ACC112 (cell line): ENCODE data around the gene BAZ1B.

Experiments used
- H2AFZ ChIP-seq: fragments of 200-600 bp; sonication (generic); one replicate; pipeline ENCODE4 v1.6.0; 2017; ENCODE audit warnings: antibody characterized with exemption, low read length; ENCODE audit not compliant: unreplicated experiment
- H3K27ac ChIP-seq: fragments of 200-600 bp; sonication (generic); 2 replicates; pipeline ENCODE4 v1.5.1; 2014; ENCODE audit warnings: low read depth, mild to moderate bottlenecking, antibody characterized with exemption, low read length, moderate library complexity
- H3K27me3 ChIP-seq: fragments of 200-600 bp; sonication (generic); 2 replicates; pipeline ENCODE4 v1.6.1; 2014; ENCODE audit warnings: mild to moderate bottlenecking, antibody characterized with exemption, low read length, moderate library complexity, mixed read lengths; ENCODE audit not compliant: insufficient read depth
- H3K36me3 ChIP-seq: fragments of 200-600 bp; sonication (generic); 2 replicates; pipeline ENCODE4 v1.6.1; 2016; ENCODE audit warnings: mild to moderate bottlenecking, antibody characterized with exemption, low read length, moderate library complexity, mixed read lengths; ENCODE audit not compliant: insufficient read depth
- H3K4me1 ChIP-seq: fragments of 200-600 bp; sonication (generic); one replicate; pipeline ENCODE4 v1.6.1; 2016; ENCODE audit warnings: low read length, mixed read lengths; ENCODE audit not compliant: insufficient read depth, unreplicated experiment, control insufficient read depth
- H3K4me3 ChIP-seq: fragments of 200-600 bp; sonication (generic); 2 replicates; pipeline ENCODE4 v1.5.1; 2014; ENCODE audit warnings: mild to moderate bottlenecking, low read depth, low read length
- H3K79me2 ChIP-seq: fragments of 200-600 bp; sonication (generic); one replicate; pipeline ENCODE4 v1.6.0; 2016; ENCODE audit warnings: low read length; ENCODE audit not compliant: control insufficient read depth, unreplicated experiment, insufficient read depth

Gene BAZ1B

GRCh38 chr7:73446682-73447081 is 75.4 kb downstream of the BAZ1B start:
- no peaks in the 10 kb centered on the region for H3K27me3 ChIP-seq
- H3K4me1 ChIP-seq: no peaks in the 10 kb centered on the region
- H3K4me3 ChIP-seq: no peak overlapping the region
- H3K36me3 ChIP-seq: peaks cover 67% of the 10 kb centered on the region
- no peak overlapping the region for H2AFZ ChIP-seq
- peaks cover 25% of the 10 kb centered on the region for H3K79me2 ChIP-seq
- H3K27ac ChIP-seq: no peak overlapping the region

DNA sequence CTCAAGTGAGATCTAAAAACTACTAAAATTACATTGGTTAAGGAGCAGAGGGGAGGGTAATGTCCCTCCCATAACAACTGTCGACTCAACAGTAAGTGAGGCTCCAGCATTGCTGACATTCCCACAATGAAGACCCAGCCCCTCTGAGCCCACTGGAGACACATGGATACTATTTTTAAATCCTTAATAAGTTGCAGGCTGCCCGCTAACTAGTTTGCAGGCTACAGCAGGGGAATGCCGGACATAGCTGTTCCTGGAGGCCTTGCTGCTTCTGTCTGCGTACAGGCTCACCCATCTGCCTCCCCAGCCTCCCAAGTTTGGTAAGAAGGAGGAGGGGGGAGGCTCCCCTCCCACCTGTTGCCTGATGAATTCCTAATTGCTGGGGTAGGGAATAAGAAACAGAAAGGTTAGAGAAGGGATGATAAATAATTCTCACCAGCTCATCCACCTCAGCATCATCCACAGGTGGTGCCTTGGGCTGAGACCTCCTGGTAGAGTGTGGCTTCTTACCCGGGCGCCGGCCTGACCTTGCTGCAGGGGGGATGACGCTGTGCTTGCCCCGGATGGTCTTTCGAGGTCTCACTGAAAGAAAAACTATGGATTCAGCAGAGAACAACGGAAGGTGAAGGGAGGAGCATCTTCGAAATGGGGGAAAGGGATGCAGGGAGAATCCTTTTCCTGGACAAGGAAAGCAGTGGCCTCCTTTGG is 78.4 kb downstream of the BAZ1B start:
- Histone ChIP-seq H3K36me3 (peaks cover 44% of the 10 kb centered on the region), H3K79me2 (peaks cover 8% of the 10 kb centered on the region), H3K4me1 (no peaks in the 10 kb centered on the region), H2AFZ (no peak overlapping the region), H3K27ac (no peak overlapping the region), H3K27me3 (no peaks in the 10 kb centered on the region), H3K4me3 (no peak overlapping the region)

DNA sequence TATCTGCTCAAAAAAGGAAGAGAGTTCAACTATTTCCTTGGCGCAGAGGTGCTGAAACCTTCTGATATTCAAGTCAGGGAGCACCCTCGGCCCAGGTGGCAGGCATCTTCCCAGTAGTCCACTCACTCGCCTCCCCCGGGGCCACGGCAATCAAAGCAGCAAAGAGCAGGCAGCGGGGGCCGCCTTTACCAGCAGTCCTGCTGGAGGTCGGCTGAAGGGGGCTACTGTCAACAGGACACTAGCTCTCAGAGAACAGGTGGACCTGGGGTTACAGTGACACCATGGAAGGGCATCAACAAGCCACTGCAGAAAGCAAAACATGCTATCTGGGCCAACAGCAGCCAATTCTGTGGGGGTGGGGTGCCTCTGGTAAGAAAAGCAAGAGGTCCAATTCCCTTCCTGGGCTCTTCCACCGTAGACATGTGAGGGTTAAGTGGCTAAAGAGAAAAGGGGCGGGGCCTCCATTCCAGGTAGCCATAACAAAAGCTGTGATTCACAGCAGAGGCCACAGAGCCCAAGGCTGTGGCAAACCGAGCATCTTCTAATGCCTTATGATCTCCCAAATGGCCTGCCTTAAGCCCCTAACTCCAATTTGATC is 79.1 kb downstream of the BAZ1B start:
- Histone ChIP-seq H2AFZ (no peak overlapping the region), H3K36me3 (peaks cover 41% of the 10 kb centered on the region)

DNA sequence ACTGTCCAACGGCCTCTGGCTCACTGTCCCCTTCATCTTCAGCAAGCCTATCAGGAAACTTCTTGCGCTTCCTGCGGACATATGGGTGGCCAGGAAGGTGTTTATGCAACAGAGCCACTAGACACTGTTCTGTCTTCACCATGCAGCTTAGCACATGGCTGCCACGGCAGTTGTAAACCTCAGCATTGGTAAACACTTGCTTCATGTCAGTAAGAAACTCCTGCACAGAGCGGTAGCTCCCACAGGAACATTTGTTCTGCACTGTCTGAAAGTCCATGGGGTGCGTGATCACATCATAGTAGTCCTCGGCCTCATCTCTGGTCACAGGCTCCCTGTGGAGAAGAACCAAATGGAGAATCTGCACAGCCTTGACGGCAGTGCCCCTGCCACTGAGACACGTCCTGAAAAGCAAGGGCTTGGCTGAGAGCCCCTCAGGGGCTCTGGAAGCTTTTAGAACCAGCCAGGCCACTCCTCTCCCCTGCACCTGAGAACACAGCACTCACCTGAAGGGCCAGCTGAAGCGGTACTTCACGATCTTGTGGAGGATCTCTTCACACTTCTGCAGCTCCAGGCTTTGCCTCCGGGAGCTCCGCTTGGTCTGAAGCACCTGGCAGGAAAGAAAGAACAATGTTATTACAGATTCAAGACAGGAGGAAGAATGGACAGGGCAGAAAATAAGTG is 79.7 kb downstream of the BAZ1B start:
- no peaks in the 10 kb centered on the region for H3K27me3 ChIP-seq
- peaks cover 41% of the 10 kb centered on the region for H3K36me3 ChIP-seq
- no peak overlapping the region for H2AFZ ChIP-seq
- no peak overlapping the region for H3K27ac ChIP-seq
- no peak overlapping the region for H3K4me3 ChIP-seq
- H3K79me2 ChIP-seq: peaks cover 6% of the 10 kb centered on the region
- no peaks in the 10 kb centered on the region for H3K4me1 ChIP-seq

More for the DNA sequence above, 79.1 kb downstream of the BAZ1B start:
- Histone ChIP-seq H3K4me1 (no peaks in the 10 kb centered on the region), H3K27me3 (no peaks in the 10 kb centered on the region), H3K27ac (no peak overlapping the region), H3K79me2 (peaks cover 6% of the 10 kb centered on the region), H3K4me3 (no peak overlapping the region)

- no peaks in the 10 kb centered on the region for H3K4me1 ChIP-seq
- H3K4me3 ChIP-seq: no peak overlapping the region
- H3K27ac ChIP-seq: no peak overlapping the region
- no peaks in the 10 kb centered on the region for H3K79me2 ChIP-seq
- no peaks in the 10 kb centered on the region for H3K27me3 ChIP-seq
- no peak overlapping the region for H2AFZ ChIP-seq
- peaks cover 26% of the 10 kb centered on the region for H3K36me3 ChIP-seq
Observed at GRCh38 chr7:73439410-73439704, 82.7 kb downstream of the BAZ1B start.

DNA sequence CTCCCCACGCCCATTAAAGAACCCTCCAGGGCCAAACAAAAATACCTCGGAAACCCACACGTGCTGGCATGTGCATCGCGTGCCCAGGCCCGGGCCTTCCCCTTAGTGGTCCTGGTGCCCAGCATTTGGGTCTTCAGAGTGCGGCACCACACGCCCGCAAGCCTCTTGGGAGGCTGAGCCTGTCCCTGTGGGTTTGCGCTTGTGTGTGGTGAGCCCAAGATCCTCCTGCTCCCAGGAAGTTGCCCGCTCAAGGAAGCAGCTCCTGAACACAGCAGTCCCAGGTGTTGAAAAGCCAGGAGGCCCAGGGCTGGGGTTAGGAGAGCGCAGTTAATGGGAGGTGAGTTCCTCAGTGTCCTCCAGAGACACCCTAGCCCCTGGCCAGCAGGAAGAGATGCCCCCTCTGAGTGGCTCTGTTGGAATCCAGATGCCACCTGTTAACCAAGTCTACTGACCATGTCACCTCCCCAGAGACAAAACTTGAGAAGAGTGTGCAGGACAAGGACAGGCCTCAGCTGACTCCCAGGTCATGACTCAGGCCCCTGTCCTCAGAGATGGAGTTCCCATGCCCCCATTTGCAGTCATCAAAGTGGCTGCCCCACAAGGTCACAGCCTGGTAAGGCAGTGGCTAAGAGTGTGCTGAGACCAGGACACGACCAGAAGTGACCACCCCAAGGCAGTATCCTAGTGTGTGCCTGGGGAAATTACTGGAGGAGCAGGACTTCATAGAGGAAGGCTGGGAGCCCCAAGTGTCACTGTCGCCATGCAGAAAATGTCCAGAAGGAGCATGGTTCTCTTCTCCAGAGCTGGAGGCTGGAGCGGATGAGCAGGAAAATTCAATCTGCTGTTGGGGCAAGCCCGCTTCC is 83.3 kb downstream of the BAZ1B start:
- Histone ChIP-seq H3K36me3 (peaks cover 21% of the 10 kb centered on the region), H3K27me3 (no peaks in the 10 kb centered on the region), H3K79me2 (no peaks in the 10 kb centered on the region), H3K27ac (no peak overlapping the region), H2AFZ (no peak overlapping the region), H3K4me1 (no peaks in the 10 kb centered on the region), H3K4me3 (no peak overlapping the region)

- Histone ChIP-seq H3K79me2 (no peaks in the 10 kb centered on the region), H3K36me3 (peaks cover 11% of the 10 kb centered on the region), H3K27me3 (no peaks in the 10 kb centered on the region), H3K27ac (no peak overlapping the region), H3K4me1 (no peaks in the 10 kb centered on the region), H2AFZ (no peak overlapping the region), H3K4me3 (no peak overlapping the region)
Observed at GRCh38 chr7:73437621-73438416, 84.3 kb downstream of the BAZ1B start.

- H3K27ac ChIP-seq: no peak overlapping the region
- no peak overlapping the region for H2AFZ ChIP-seq
Observed at GRCh38 chr7:73437091-73437490, 85.0 kb downstream of the BAZ1B start.

GRCh38 chr7:73436031-73436929 is 85.8 kb downstream of the BAZ1B start:
- H3K4me3 ChIP-seq: no peak overlapping the region

More at GRCh38 chr7:73437091-73437490, 85.0 kb downstream of the BAZ1B start:
- H3K4me3 ChIP-seq: no peak overlapping the region
- H3K36me3 ChIP-seq: peaks cover 4% of the 10 kb centered on the region; the same call in 1 of the 2 replicates
- no peaks in the 10 kb centered on the region for H3K4me1 ChIP-seq
- no peaks in the 10 kb centered on the region for H3K27me3 ChIP-seq
- H3K79me2 ChIP-seq: no peaks in the 10 kb centered on the region

More at GRCh38 chr7:73436031-73436929, 85.8 kb downstream of the BAZ1B start:
- Histone ChIP-seq H3K4me1 (no peaks in the 10 kb centered on the region), H3K27ac (no peak overlapping the region), H3K27me3 (no peaks in the 10 kb centered on the region), H3K79me2 (no peaks in the 10 kb centered on the region), H3K36me3 (no peaks in the 10 kb centered on the region), H2AFZ (no peak overlapping the region)
